Activated B cell treated with CpG ODN at 0.5 μM for 24 hours (primary cell): ENCODE results near the gene KCNQ1OT1. TPM values are rescaled to one million over a fixed set of nuclear protein-coding genes. Genes with fewer than 3 reads are reported as not detected.

Source experiments
- ATAC-seq: fragments of 200-7000 bp; cut with Tn5 transposase; one replicate; pipeline ENCODE4 v1.10.0; 2021; ENCODE audit warnings: low read depth, mild to moderate bottlenecking, moderate library complexity
- CTCF ChIA-PET: fragments of 350-600 bp; sonication (Branson Sonifier 250); formaldehyde crosslinking; loops from one replicate; lab custom pipeline; 2021; ENCODE audit warnings: antibody characterized with exemption; lab: Charles Lee
- POLR2A ChIA-PET: fragments of 350-600 bp; sonication (Branson Sonifier 250); formaldehyde crosslinking; loops from one replicate; lab custom pipeline; 2021; ENCODE audit warnings: antibody characterized with exemption; lab: Charles Lee
- DNase-seq: peaks from one replicate; pipeline ENCODE4 v3.0.0; 2022
- H3K27ac Mint-ChIP-seq: one replicate; pipeline ENCODE4 v1.8.0; 2020; ENCODE audit warnings: mixed read lengths
- H3K27me3 Mint-ChIP-seq: one replicate; pipeline ENCODE4 v1.8.0; 2021; ENCODE audit warnings: mixed read lengths
- H3K36me3 Mint-ChIP-seq: one replicate; pipeline ENCODE4 v1.8.0; 2021; ENCODE audit warnings: low read depth, mixed read lengths
- H3K4me1 Mint-ChIP-seq: one replicate; pipeline ENCODE4 v1.8.0; 2021; ENCODE audit warnings: mixed read lengths
- H3K4me3 Mint-ChIP-seq: one replicate; pipeline ENCODE4 v1.8.0; 2020; ENCODE audit warnings: mild to moderate bottlenecking, mixed read lengths
- H3K9me3 Mint-ChIP-seq: one replicate; pipeline ENCODE4 v1.8.0; 2020; ENCODE audit warnings: mixed read lengths
- intact Hi-C: fragments of 100-400 bp; cut with micrococcal nuclease; formaldehyde crosslinking; loops from one replicate; pipeline ENCODE4 v1.15.1; 2024
- total RNA-seq: library from RNA; stranded (reverse); gene quantifications from 2 replicates; pipeline ENCODE4 v1.2.3, GENCODE V29; 2022
- TF ChIP-seq, protein P1 (sequence below): fragments of 200-600 bp; IDR thresholded peaks from one replicate; pipeline ENCODE4 v1.8.0; 2022; ENCODE audit warnings: antibody characterized with exemption, mild to moderate bottlenecking

The KCNQ1OT1 gene
- total RNA-seq, 1 donor from 2014 or later = 1.2 TPM

GRCh38 chr11:2580061-2580421, 119.8 kb downstream of the KCNQ1OT1 start:
- Mint-ChIP-seq H3K4me1 (no peaks in the 10 kb centered on the region), H3K9me3 (no peaks in the 10 kb centered on the region), H3K27me3 (no peaks in the 10 kb centered on the region), H3K4me3 (no peak overlapping the region), H3K36me3 (peaks cover 9% of the 10 kb centered on the region), H3K27ac (no peak overlapping the region)
- intact Hi-C loops = no loop called here
- TF ChIP-seq, protein P1, sequence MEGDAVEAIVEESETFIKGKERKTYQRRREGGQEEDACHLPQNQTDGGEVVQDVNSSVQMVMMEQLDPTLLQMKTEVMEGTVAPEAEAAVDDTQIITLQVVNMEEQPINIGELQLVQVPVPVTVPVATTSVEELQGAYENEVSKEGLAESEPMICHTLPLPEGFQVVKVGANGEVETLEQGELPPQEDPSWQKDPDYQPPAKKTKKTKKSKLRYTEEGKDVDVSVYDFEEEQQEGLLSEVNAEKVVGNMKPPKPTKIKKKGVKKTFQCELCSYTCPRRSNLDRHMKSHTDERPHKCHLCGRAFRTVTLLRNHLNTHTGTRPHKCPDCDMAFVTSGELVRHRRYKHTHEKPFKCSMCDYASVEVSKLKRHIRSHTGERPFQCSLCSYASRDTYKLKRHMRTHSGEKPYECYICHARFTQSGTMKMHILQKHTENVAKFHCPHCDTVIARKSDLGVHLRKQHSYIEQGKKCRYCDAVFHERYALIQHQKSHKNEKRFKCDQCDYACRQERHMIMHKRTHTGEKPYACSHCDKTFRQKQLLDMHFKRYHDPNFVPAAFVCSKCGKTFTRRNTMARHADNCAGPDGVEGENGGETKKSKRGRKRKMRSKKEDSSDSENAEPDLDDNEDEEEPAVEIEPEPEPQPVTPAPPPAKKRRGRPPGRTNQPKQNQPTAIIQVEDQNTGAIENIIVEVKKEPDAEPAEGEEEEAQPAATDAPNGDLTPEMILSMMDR = no peak
- ChIA-PET CTCF (no interaction called here), POLR2A (no interaction called here)
- ATAC-seq (no peak), DNase-seq (no peak)

- peak; percentile 10 for DNase-seq
- ChIA-PET POLR2A (no interaction called here), CTCF (no interaction called here)
- H3K27me3 Mint-ChIP-seq = no peaks in the 10 kb centered on the region
- intact Hi-C loops = no loop called here
- H3K4me3 Mint-ChIP-seq = no peak overlapping the region
- no peak overlapping the region for H3K27ac Mint-ChIP-seq
- ATAC-seq = no peak
- TF ChIP-seq, protein P1 = no peak
- no peaks in the 10 kb centered on the region for H3K9me3 Mint-ChIP-seq
- H3K36me3 Mint-ChIP-seq = peaks cover 9% of the 10 kb centered on the region
- no peaks in the 10 kb centered on the region for H3K4me1 Mint-ChIP-seq
Measured at GRCh38 chr11:2579315-2580060, 120.3 kb downstream of the KCNQ1OT1 start.

DNA sequence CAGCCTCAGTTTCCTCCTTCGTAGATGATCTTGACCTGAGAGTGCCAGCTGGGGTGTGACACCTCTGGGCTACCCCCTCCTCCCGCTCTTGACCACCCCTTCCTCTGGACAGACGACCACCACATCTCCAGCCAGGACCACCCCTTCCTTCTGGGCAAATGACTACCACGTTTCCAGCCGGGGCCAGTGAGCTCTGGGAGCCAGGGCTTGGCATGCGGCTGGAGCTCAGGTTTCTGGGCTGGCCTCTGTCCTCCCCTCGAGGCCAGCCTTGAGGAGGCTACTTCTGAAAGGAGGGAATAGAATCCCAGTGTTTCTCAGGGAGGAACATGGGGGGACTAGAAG, 120.9 kb downstream of the KCNQ1OT1 start:
- CTCF ChIA-PET = no interaction called here

GRCh38 chr11:2577991-2578928, 121.5 kb downstream of the KCNQ1OT1 start:
- ChIA-PET POLR2A (no interaction called here), CTCF (no interaction called here)
- Mint-ChIP-seq H3K27me3 (no peaks in the 10 kb centered on the region), H3K4me3 (no peak overlapping the region), H3K27ac (no peak overlapping the region), H3K36me3 (peaks cover 15% of the 10 kb centered on the region), H3K4me1 (no peaks in the 10 kb centered on the region), H3K9me3 (no peaks in the 10 kb centered on the region)
- no peak for ATAC-seq
- DNase-seq = peak; percentile 10
- TF ChIP-seq, protein P1 = no peak
- intact Hi-C loops = no loop called here

More for the DNA sequence above, 120.9 kb downstream of the KCNQ1OT1 start:
- intact Hi-C loops = no loop called here
- no peaks in the 10 kb centered on the region for H3K27me3 Mint-ChIP-seq
- no peaks in the 10 kb centered on the region for H3K4me1 Mint-ChIP-seq
- H3K9me3 Mint-ChIP-seq = no peaks in the 10 kb centered on the region
- no peak overlapping the region for H3K4me3 Mint-ChIP-seq
- no peak overlapping the region for H3K27ac Mint-ChIP-seq
- peaks cover 12% of the 10 kb centered on the region for H3K36me3 Mint-ChIP-seq
- POLR2A ChIA-PET = no interaction called here
- no peak for ATAC-seq
- peak; percentile 6 for DNase-seq
- TF ChIP-seq, protein P1 = no peak
